GM12878 (cell line): ENCODE results near the gene NIPAL3. TPM values are rescaled to one million over a fixed set of nuclear protein-coding genes. Genes with fewer than 3 reads are reported as not detected.
A peak's percentile ranks its signal among the peaks of the same experiment; 100 is the strongest.

Experiments
- ATF2 ChIP-seq: IDR thresholded peaks from 2 replicates; pipeline ENCODE4 v1.6.1; 2012; ENCODE audit warnings: low read length, inconsistent platforms
- BCL3 ChIP-seq: IDR thresholded peaks from 2 replicates; pipeline ENCODE4 v1.6.1; 2011; ENCODE audit warnings: borderline replicate concordance, low read depth, mild to moderate bottlenecking, moderate library complexity, low read length; ENCODE audit not compliant: insufficient read depth, poor library complexity, severe bottlenecking
- CUX1 ChIP-seq: IDR thresholded peaks from 2 replicates; pipeline ENCODE4 v1.6.1; 2012; ENCODE audit warnings: improper control_type of control experiment, low read depth, low read length; ENCODE audit not compliant: insufficient replicate concordance
- FOXK2 ChIP-seq: fragments of 450-650 bp; IDR thresholded peaks from 2 replicates; pipeline ENCODE4 v1.6.1; 2017; ENCODE audit warnings: mild to moderate bottlenecking, moderate library complexity
- HSF1 ChIP-seq: fragments of 150-350 bp; IDR thresholded peaks from 2 replicates; pipeline ENCODE4 v1.6.1; 2014; ENCODE audit warnings: mild to moderate bottlenecking, low read depth, low read length
- IRF3 ChIP-seq: fragments of 450-650 bp; IDR thresholded peaks from 2 replicates; pipeline ENCODE4 v1.6.1; 2014; ENCODE audit warnings: mild to moderate bottlenecking
- IRF5 ChIP-seq: fragments of 450-650 bp; IDR thresholded peaks from 2 replicates; pipeline ENCODE4 v1.6.1; 2017; ENCODE audit warnings: borderline replicate concordance
- JUND ChIP-seq: IDR thresholded peaks from 2 replicates; pipeline ENCODE4 v1.6.1; 2012; ENCODE audit warnings: low read depth, mild to moderate bottlenecking, low read length, improper control_type of control experiment, moderate library complexity
- SUPT20H ChIP-seq: IDR thresholded peaks from 2 replicates; pipeline ENCODE4 v1.6.1; 2011; ENCODE audit warnings: low read depth, mild to moderate bottlenecking, low read length, moderate library complexity, borderline replicate concordance; ENCODE audit not compliant: control insufficient read depth
- TBL1XR1 ChIP-seq: IDR thresholded peaks from 2 replicates; pipeline ENCODE4 v1.6.1; 2012; ENCODE audit warnings: low read depth, low read length, improper control_type of control experiment
- USF2 ChIP-seq: IDR thresholded peaks from 2 replicates; pipeline ENCODE4 v1.6.1; 2011; ENCODE audit warnings: low read depth, low read length, improper control_type of control experiment, borderline replicate concordance
- YBX1 ChIP-seq: fragments of 450-650 bp; IDR thresholded peaks from 2 replicates; pipeline ENCODE4 v1.6.1; 2016; ENCODE audit warnings: antibody characterized with exemption
- ZSCAN29 ChIP-seq: fragments of 450-650 bp; IDR thresholded peaks from 2 replicates; pipeline ENCODE4 v1.6.1; 2017; ENCODE audit warnings: mild to moderate bottlenecking, moderate library complexity
- polyA plus RNA-seq, 11 experiments: library from polyadenylated mRNA; depleted of rRNA in 4 of 11; unstranded in 6 of 11; stranded (reverse) in 5 of 11; fragments of >200 nt; fragmentation: Nextera tagmentation in 4 of 11; fragmentation: Illumina TruSeq in 1 of 11; extraction: Ambion mirVana in 4 of 11; extraction: Trizol in 1 of 11; gene quantifications; 1 replicate in 1 of 11; 2 replicates in 10 of 11; pipeline versions ENCODE4 v1.2.1 to v1.2.3, GENCODE V29; 2011 to 2016; ENCODE audit warnings: inconsistent platforms in 2 of 11, missing spikeins in 2 of 11, low read depth in 1 of 11
- total RNA-seq, 4 experiments: library from RNA; depleted of rRNA in 3 of 4; stranded (reverse); fragments of >200 nt in 3 of 4; fragmentation: Illumina TruSeq in 1 of 4; extraction: Trizol in 1 of 4; gene quantifications; 2 replicates each; pipeline versions ENCODE4 v1.2.1 to v1.2.3, GENCODE V29; 2013 to 2021

The NIPAL3 gene
- total and polyA plus RNA-seq, 10 of the 15 experiments (the other 5 are each of a cell fraction or from before 2014, with no cell fraction given), result 2.1 to 9.4 (median 4.2) TPM

- no peak for TF ChIP-seq JUND
- no peak for TF ChIP-seq HSF1
- peak; percentile 75 for TF ChIP-seq TBL1XR1
- TF ChIP-seq CUX1, result no peak
- peak; percentile 85 for TF ChIP-seq ZSCAN29
- TF ChIP-seq SUPT20H, result no peak
- TF ChIP-seq IRF3, result no peak
- TF ChIP-seq BCL3, result no peak
- TF ChIP-seq USF2, result no peak
- no peak for TF ChIP-seq IRF5
- TF ChIP-seq FOXK2, result no peak
- no peak for TF ChIP-seq ATF2
- no peak for TF ChIP-seq YBX1
Measured at GRCh38 chr1:24391882-24392603, 23.6 kb upstream of the NIPAL3 start (continued).
